ENCODE measurements around the gene INA.

The INA gene

GRCh38 chr10:103281753-103282152, 4.8 kb downstream of the INA start:
- H4K20me1 ChIP-seq (ENCODE audit: insufficient read depth, low read length, poor library complexity, severe bottlenecking) = no peaks in the 10 kb centered on the region
- no peaks in the 10 kb centered on the region for H3K9me3 ChIP-seq (ENCODE audit: insufficient read depth, low read depth, low read length)
- no peak overlapping the region for H3K4me3 ChIP-seq (ENCODE audit: low read length, poor library complexity, severe bottlenecking)
- H3K9ac ChIP-seq (ENCODE audit: low read depth, low read length, poor library complexity, severe bottlenecking) = no peak overlapping the region
- H2AFZ ChIP-seq (ENCODE audit: low read length) = no peak overlapping the region
- no peak overlapping the region for H3K4me2 ChIP-seq (ENCODE audit: low read depth, low read length, poor library complexity, severe bottlenecking)
- no peaks in the 10 kb centered on the region for H3K79me2 ChIP-seq (ENCODE audit: insufficient read depth, low read length)
- no peaks in the 10 kb centered on the region for H3K4me1 ChIP-seq (ENCODE audit: insufficient read depth, low read length, poor library complexity, severe bottlenecking)
- H3F3A ChIP-seq (ENCODE audit: low read depth) = no peaks in the 10 kb centered on the region
- no peaks in the 10 kb centered on the region for H3K27me3 ChIP-seq (ENCODE audit: insufficient read depth, low read length, poor library complexity, severe bottlenecking)
- no peaks in the 10 kb centered on the region for H3K36me3 ChIP-seq (ENCODE audit: insufficient read depth, low read length)
- TF ChIP-seq CTCF (conservative IDR thresholded peaks at IDR 0.05; ENCODE audit: low read length) (no peak), EZH2phosphoT487 (IDR thresholded peaks at IDR 0.05; ENCODE audit: borderline replicate concordance) (no peak)
- no peaks in the 10 kb centered on the region for H3K9me2 ChIP-seq (replicated peaks; ENCODE audit: low read depth, low read length)

GRCh38 chr10:103282961-103283360, 6.0 kb downstream of the INA start:
- no peak overlapping the region for H3K9ac ChIP-seq (ENCODE audit: low read depth, low read length, poor library complexity, severe bottlenecking)
- H3K9me2 ChIP-seq (replicated peaks; ENCODE audit: low read depth, low read length) = no peaks in the 10 kb centered on the region
- H3K9me3 ChIP-seq (ENCODE audit: insufficient read depth, low read depth, low read length) = no peaks in the 10 kb centered on the region
- TF ChIP-seq EZH2phosphoT487 (IDR thresholded peaks at IDR 0.05; ENCODE audit: borderline replicate concordance) (no peak), CTCF (conservative IDR thresholded peaks at IDR 0.05; ENCODE audit: low read length) (no peak)
- no peak overlapping the region for H3K4me3 ChIP-seq (ENCODE audit: low read length, poor library complexity, severe bottlenecking)
- no peaks in the 10 kb centered on the region for H3K79me2 ChIP-seq (ENCODE audit: insufficient read depth, low read length)
- H3K36me3 ChIP-seq (ENCODE audit: insufficient read depth, low read length) = no peaks in the 10 kb centered on the region
- H3K27me3 ChIP-seq (ENCODE audit: insufficient read depth, low read length, poor library complexity, severe bottlenecking) = no peaks in the 10 kb centered on the region
- no peak overlapping the region for H3K4me2 ChIP-seq (ENCODE audit: low read depth, low read length, poor library complexity, severe bottlenecking)
- H3K4me1 ChIP-seq (ENCODE audit: insufficient read depth, low read length, poor library complexity, severe bottlenecking) = no peaks in the 10 kb centered on the region
- no peak overlapping the region for H2AFZ ChIP-seq (ENCODE audit: low read length)
- H4K20me1 ChIP-seq (ENCODE audit: insufficient read depth, low read length, poor library complexity, severe bottlenecking) = no peaks in the 10 kb centered on the region
- H3F3A ChIP-seq (ENCODE audit: low read depth) = no peaks in the 10 kb centered on the region

- H2AFZ ChIP-seq (ENCODE audit: low read length) = no peak overlapping the region
- H3K9me3 ChIP-seq (ENCODE audit: insufficient read depth, low read depth, low read length) = no peaks in the 10 kb centered on the region
- no peak overlapping the region for H3K4me2 ChIP-seq (ENCODE audit: low read depth, low read length, poor library complexity, severe bottlenecking)
- TF ChIP-seq EZH2phosphoT487 (IDR thresholded peaks at IDR 0.05; ENCODE audit: borderline replicate concordance) = no peak
- no peak for TF ChIP-seq CTCF (conservative IDR thresholded peaks at IDR 0.05; ENCODE audit: low read length)
- no peaks in the 10 kb centered on the region for H3K36me3 ChIP-seq (ENCODE audit: insufficient read depth, low read length)
- no peaks in the 10 kb centered on the region for H3K4me1 ChIP-seq (ENCODE audit: insufficient read depth, low read length, poor library complexity, severe bottlenecking)
- no peaks in the 10 kb centered on the region for H3K79me2 ChIP-seq (ENCODE audit: insufficient read depth, low read length)
- no peaks in the 10 kb centered on the region for H3F3A ChIP-seq (ENCODE audit: low read depth)
- H3K9ac ChIP-seq (ENCODE audit: low read depth, low read length, poor library complexity, severe bottlenecking) = no peak overlapping the region
- no peak overlapping the region for H3K4me3 ChIP-seq (ENCODE audit: low read length, poor library complexity, severe bottlenecking)
- no peaks in the 10 kb centered on the region for H3K9me2 ChIP-seq (replicated peaks; ENCODE audit: low read depth, low read length)
- H4K20me1 ChIP-seq (ENCODE audit: insufficient read depth, low read length, poor library complexity, severe bottlenecking) = no peaks in the 10 kb centered on the region
- H3K27me3 ChIP-seq (ENCODE audit: insufficient read depth, low read length, poor library complexity, severe bottlenecking) = no peaks in the 10 kb centered on the region
Observed at GRCh38 chr10:103284170-103284569, 7.2 kb downstream of the INA start.

Data from Loucy (cell line).